SU-DHL-6 (cell line): ENCODE measurements around the gene ZG16B.

Source experiments
- H2AFZ ChIP-seq: fragments of 200-600 bp; sonication (generic); 2 replicates; pipeline ENCODE4 v1.6.1; 2014; ENCODE audit warnings: low read depth, mild to moderate bottlenecking, moderate library complexity, mixed read lengths, antibody characterized with exemption, low read length; ENCODE audit not compliant: severe bottlenecking
- H3F3A ChIP-seq: fragments of 200-600 bp; shearing (Covaris generic); 2 replicates; pipeline ENCODE4 v1.6.0; 2016; ENCODE audit warnings: antibody characterized with exemption, mild to moderate bottlenecking; ENCODE audit not compliant: insufficient read depth
- H3K27ac ChIP-seq: fragments of 200-600 bp; sonication (generic); 2 replicates; pipeline ENCODE4 v1.5.1; 2016; ENCODE audit warnings: low read depth, mild to moderate bottlenecking, low read length, moderate library complexity, mixed read lengths
- H3K27me3 ChIP-seq: fragments of 200-600 bp; sonication (generic), shearing (Covaris generic); 2 replicates; pipeline ENCODE4 v1.6.0; 2014; ENCODE audit warnings: mild to moderate bottlenecking, low read length
- H3K36me3 ChIP-seq: fragments of 200-600 bp; sonication (generic); 2 replicates; pipeline ENCODE4 v1.6.1; 2014; ENCODE audit warnings: mild to moderate bottlenecking, low read length, mixed read lengths
- H3K4me2 ChIP-seq: fragments of 300-600, 200-600 bp; shearing (Covaris generic), sonication (generic); 2 replicates; pipeline ENCODE4 v1.6.0; 2014; ENCODE audit warnings: low read length, low read depth, mild to moderate bottlenecking; ENCODE audit not compliant: poor library complexity, severe bottlenecking
- H3K4me3 ChIP-seq: fragments of 200-600 bp; sonication (generic); 2 replicates; pipeline ENCODE4 v1.5.1; 2014; ENCODE audit warnings: antibody characterized with exemption, low read length, mild to moderate bottlenecking, mixed read lengths; ENCODE audit not compliant: insufficient read depth, poor library complexity, severe bottlenecking
- H3K79me2 ChIP-seq: fragments of 200-600 bp; sonication (generic); 2 replicates; pipeline ENCODE4 v1.6.1; 2014; ENCODE audit warnings: mild to moderate bottlenecking, low read length, moderate library complexity; ENCODE audit not compliant: insufficient read depth
- H3K9ac ChIP-seq: fragments of 200-600 bp; sonication (generic); 2 replicates; pipeline ENCODE4 v1.7.0; 2014; ENCODE audit warnings: mild to moderate bottlenecking, low read length
- H3K9me2 ChIP-seq: fragments of 200-600 bp; sonication (generic); replicated peaks from 2 replicates; pipeline ENCODE4 v1.6.1; 2014; ENCODE audit warnings: low read length; ENCODE audit not compliant: insufficient read depth
- H3K9me3 ChIP-seq: fragments of 200-600 bp; sonication (generic); 2 replicates; pipeline ENCODE4 v1.6.1; 2014; ENCODE audit warnings: low read length, mixed read lengths; ENCODE audit not compliant: insufficient read depth
- H4K20me1 ChIP-seq: fragments of 200-600 bp; sonication (generic); 2 replicates; pipeline ENCODE4 v1.6.1; 2014; ENCODE audit warnings: low read depth, mild to moderate bottlenecking, antibody characterized with exemption, low read length, moderate library complexity, mixed read lengths
- EZH2phosphoT487 ChIP-seq: fragments of 200-600 bp; sonication (generic), shearing (Covaris generic); conservative IDR thresholded peaks from 2 replicates; pipeline ENCODE4 v1.6.1; 2018; ENCODE audit warnings: mild to moderate bottlenecking, antibody characterized with exemption, low read length, moderate library complexity, mixed read lengths
- TF ChIP-seq, protein P1 (sequence below): fragments of 200-600 bp; sonication (generic); IDR thresholded peaks from one replicate; pipeline ENCODE4 v1.5.1; 2017; ENCODE audit warnings: antibody characterized with exemption, mild to moderate bottlenecking, low read length, moderate library complexity; ENCODE audit not compliant: insufficient read depth, poor library complexity, severe bottlenecking

Gene ZG16B

DNA sequence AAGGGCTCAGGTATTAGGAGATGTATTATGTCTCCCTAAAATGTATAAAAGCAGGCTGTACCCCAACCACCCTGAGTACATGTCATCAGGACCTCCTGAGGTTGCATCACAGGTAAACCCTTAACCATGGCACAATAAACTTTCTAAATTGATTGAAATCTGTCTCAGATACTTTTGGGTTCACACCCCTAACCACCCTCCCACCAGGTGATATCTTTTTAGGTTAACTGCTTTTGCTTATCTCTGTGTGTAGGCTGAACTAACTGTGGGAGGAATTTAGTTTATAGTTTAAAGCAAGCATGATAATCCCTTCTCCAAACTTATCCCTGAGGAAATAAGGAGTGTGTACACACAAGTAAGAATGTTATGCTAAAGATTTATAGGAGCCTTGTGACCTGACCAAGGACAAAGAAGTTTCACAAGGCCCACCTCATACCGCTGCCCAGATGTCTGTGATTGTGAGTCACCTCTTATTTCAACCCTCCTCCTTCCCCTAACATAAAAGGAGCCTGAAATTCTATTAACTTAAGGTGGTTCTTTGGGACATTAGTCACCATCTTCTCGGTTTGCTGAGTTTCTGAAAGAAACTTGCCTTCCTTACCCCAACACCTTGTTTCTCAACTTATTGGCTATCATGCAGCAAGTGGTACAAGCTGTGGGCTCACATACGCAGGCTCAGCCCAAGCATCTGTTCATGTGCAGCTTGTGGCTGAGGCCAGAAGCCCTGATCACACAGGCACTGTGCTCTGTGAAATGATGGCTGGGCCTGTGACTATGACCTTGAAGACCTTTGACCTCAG is 16.6 kb downstream of the ZG16B start:
- no peak overlapping the region for H3K4me3 ChIP-seq
- no peak overlapping the region for H3K27ac ChIP-seq
- H3K79me2 ChIP-seq: no peaks in the 10 kb centered on the region
- TF ChIP-seq, protein P1, sequence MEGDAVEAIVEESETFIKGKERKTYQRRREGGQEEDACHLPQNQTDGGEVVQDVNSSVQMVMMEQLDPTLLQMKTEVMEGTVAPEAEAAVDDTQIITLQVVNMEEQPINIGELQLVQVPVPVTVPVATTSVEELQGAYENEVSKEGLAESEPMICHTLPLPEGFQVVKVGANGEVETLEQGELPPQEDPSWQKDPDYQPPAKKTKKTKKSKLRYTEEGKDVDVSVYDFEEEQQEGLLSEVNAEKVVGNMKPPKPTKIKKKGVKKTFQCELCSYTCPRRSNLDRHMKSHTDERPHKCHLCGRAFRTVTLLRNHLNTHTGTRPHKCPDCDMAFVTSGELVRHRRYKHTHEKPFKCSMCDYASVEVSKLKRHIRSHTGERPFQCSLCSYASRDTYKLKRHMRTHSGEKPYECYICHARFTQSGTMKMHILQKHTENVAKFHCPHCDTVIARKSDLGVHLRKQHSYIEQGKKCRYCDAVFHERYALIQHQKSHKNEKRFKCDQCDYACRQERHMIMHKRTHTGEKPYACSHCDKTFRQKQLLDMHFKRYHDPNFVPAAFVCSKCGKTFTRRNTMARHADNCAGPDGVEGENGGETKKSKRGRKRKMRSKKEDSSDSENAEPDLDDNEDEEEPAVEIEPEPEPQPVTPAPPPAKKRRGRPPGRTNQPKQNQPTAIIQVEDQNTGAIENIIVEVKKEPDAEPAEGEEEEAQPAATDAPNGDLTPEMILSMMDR: no peak
- TF ChIP-seq EZH2phosphoT487: no peak
- H3K4me2 ChIP-seq: no peak overlapping the region
- H3K36me3 ChIP-seq: no peaks in the 10 kb centered on the region
- no peaks in the 10 kb centered on the region for H3K9me3 ChIP-seq
- H3K9ac ChIP-seq: no peak overlapping the region
- H3F3A ChIP-seq: no peaks in the 10 kb centered on the region
- H3K9me2 ChIP-seq: no peaks in the 10 kb centered on the region
- no peak overlapping the region for H2AFZ ChIP-seq
- H4K20me1 ChIP-seq: no peaks in the 10 kb centered on the region
- H3K27me3 ChIP-seq: no peaks in the 10 kb centered on the region

DNA sequence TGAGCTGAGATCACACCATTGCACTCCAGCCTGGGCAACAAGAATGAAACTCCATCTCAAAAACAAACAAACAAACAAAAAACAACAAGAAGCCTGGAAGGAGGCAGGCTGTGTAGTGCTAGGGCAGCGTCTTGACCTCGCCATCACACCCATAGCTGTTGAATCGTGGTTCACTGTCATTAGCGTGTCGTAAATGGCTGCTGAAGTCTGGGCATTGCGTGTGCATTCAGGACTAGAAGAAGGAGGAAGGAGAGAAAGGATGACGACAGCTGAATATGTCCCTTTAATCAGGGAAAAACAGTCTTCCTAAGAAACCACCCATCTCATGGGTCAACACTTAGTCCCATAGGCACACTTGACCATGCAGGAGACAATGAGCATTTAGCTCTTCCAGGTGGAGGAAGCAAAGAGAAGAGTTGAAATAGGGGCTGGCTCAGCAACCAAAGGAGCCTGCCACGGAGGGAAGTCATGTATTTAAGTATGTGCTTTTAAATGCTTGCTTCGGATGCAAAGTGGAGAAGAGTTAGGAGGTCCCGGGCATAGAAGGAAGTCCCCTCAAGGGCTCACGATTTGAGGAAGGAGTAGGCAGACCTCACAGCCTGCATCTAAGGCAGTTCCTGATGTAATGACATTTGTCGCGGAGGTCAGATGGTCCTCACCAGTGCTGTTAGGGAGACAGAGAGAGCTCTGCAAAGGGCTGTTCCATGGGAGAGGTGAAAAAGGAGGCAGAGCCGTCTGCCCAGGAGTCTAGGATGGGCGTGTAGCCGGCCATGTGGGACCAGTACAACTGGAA is 19.0 kb downstream of the ZG16B start:
- H3K79me2 ChIP-seq: no peaks in the 10 kb centered on the region
- no peaks in the 10 kb centered on the region for H3K27me3 ChIP-seq
- H3K9me2 ChIP-seq: no peaks in the 10 kb centered on the region
- H4K20me1 ChIP-seq: no peaks in the 10 kb centered on the region
- no peak overlapping the region for H3K4me2 ChIP-seq
- H3K9ac ChIP-seq: no peak overlapping the region
- no peak overlapping the region for H2AFZ ChIP-seq
- no peaks in the 10 kb centered on the region for H3F3A ChIP-seq
- H3K4me3 ChIP-seq: no peak overlapping the region
- H3K36me3 ChIP-seq: no peaks in the 10 kb centered on the region
- TF ChIP-seq, protein P1: no peak
- TF ChIP-seq EZH2phosphoT487: no peak
- no peaks in the 10 kb centered on the region for H3K9me3 ChIP-seq
- H3K27ac ChIP-seq: no peak overlapping the region

GRCh38 chr16:2852003-2852730 is 22.1 kb downstream of the ZG16B start:
- Histone ChIP-seq H3K27ac (no peak overlapping the region), H3F3A (no peaks in the 10 kb centered on the region), H3K9me2 (no peaks in the 10 kb centered on the region), H3K36me3 (no peaks in the 10 kb centered on the region), H4K20me1 (no peaks in the 10 kb centered on the region), H3K27me3 (no peaks in the 10 kb centered on the region), H3K79me2 (no peaks in the 10 kb centered on the region), H3K4me3 (no peak overlapping the region), H3K9me3 (no peaks in the 10 kb centered on the region), H3K4me2 (no peak overlapping the region), H2AFZ (no peak overlapping the region), H3K9ac (no peak overlapping the region)
- TF ChIP-seq, protein P1: no peak
- TF ChIP-seq EZH2phosphoT487: no peak
